Activated CD4-positive, alpha-beta T cell treated with anti-CD3 and anti-CD28 coated beads for 48 hours (primary cell): ENCODE data around the gene PDE4B.

Experiments used
- DNase-seq: peaks from one replicate; pipeline ENCODE4 v3.0.0-alpha.2; 2020

Gene PDE4B

DNA sequence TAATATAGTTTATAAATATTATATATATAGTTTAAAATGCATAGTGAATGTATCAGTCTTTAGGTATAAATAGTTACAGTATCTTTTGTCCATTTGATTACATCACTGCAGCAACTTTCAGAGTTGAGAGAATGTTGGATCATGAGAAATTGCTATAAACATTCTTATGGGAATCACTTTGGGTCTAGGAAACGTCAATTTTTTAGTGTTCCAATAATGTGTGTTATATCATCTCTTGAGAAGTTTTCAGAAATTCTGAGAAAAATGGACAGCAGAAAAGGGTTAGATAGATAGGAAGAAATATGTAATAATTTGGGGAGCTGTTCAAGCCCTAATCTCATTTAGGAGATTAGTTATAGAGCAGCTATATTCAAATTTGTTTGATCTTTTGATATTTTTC, 556.1 kb downstream of the PDE4B start:
- DNase-seq, result no peak

DNA sequence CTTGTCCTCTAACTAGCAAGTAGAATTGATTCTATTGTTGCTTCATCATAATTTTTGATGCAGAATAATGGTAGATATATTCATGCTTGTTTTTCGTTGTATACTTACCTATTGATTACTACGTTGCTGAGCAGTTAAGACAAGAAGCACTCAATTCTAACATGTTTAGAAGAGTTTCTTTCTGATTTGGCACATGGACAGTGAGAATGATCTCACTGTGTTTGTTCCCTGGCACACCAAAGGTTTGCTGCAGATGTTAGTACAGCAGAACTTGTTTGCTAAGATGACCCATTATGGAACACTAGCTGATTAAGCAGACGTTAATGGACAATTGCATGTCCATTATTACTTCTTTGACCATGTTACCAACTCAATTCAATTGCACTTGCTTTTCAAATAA, 556.5 kb downstream of the PDE4B start:
- DNase-seq, result no peak

DNA sequence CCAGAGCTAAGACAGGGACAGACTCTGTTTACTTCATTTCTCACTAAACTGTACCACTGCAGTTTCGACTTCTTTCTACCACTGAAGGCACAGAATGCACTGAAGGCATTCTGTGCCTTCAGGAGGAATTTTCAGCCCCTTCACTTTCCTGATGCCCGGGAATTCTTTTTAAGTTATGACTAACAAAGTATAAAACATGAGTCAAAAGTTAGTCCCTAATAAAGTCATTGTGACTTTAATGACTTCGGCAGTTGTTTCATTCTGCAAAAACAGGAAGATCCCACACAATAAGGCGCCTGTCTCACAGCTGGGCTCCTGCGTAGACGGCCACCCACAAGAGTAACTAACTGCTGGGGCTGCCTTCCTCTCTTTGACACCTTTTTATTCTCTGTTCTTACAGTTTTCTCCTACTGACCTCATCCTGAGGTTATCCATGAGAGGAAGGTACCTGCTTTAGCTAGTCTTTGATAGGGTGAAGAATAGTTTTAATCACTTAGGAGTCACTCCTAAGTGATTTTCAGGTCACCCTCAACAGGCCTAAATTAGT, 557.4 kb downstream of the PDE4B start:
- DNase-seq, result peak; percentile 68

DNA sequence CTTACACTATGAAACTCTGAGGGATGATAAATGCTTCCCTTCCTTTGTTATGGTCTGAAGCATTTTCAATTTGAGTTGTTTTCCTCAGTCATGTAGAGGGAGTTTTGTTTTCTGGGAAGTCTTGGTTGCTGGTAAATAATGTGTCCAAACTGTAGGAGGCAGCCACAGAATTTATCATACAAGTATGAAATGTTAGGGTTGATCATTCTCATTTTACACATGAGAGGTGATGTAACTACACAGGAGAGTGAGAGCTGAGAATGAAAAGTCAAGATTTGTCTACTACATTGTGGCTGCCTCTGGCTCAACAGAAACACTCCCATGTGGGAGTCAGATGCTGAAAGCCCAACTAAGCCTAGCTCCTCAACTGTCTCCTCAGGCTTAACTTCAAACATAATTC, 558.8 kb downstream of the PDE4B start:
- no peak for DNase-seq

DNA sequence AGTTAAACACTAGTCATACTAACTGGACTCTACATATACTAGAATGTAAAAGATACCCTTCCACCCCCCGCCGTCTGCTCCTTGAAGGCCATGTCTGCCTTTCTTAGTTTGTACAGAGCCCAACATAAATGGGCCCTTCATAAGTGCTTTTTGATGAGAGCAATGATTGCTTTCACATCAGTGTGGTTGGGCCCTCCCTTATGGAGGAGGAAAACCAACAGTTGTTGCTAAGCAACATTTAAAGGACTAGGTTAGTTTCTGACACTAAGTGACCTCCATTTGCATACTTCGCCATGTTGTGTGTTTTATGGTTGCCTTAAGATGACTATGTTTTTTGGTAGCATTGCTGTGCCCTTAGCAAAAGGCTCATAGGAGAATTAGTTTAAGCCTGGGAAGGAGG, 559.2 kb downstream of the PDE4B start:
- DNase-seq, result no peak

DNA sequence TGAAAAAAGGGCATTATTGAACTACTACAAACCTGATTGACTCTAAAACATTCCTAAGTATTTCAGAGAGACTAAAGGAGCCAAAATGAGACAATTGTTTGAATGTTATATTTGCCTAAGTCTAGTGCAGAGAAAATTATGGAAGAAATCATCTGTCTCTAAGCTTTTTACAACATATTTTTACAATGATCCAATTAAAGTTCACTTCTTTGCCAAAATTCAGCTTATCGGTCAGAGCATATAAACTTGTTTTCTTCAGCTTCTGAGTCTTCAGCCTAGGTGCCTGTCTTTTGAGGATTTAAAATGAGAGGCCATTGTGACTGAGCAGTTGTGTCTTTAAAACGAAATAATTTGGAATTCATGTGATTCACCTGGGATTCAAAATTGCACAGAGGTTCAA, 560.1 kb downstream of the PDE4B start:
- no peak for DNase-seq

DNA sequence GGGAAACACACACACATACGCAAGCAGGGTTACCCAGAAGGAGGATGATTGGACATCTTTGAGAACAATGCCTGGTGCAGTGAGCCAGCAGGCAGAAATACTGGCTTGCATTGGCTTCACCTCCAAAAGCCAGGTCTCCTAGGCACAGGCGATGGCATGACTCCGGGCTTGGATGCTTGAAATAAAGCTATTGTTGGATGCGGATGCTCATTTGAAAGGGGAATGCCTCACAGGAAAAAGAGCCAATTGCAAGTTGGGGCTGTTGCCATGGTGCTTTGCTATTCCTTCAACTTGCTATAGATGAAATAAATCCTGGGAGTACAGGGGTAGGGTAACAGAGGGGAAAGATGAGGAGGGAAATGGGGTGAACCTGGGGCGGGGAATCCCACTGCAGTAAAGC, 560.6 kb downstream of the PDE4B start:
- DNase-seq, result no peak

DNA sequence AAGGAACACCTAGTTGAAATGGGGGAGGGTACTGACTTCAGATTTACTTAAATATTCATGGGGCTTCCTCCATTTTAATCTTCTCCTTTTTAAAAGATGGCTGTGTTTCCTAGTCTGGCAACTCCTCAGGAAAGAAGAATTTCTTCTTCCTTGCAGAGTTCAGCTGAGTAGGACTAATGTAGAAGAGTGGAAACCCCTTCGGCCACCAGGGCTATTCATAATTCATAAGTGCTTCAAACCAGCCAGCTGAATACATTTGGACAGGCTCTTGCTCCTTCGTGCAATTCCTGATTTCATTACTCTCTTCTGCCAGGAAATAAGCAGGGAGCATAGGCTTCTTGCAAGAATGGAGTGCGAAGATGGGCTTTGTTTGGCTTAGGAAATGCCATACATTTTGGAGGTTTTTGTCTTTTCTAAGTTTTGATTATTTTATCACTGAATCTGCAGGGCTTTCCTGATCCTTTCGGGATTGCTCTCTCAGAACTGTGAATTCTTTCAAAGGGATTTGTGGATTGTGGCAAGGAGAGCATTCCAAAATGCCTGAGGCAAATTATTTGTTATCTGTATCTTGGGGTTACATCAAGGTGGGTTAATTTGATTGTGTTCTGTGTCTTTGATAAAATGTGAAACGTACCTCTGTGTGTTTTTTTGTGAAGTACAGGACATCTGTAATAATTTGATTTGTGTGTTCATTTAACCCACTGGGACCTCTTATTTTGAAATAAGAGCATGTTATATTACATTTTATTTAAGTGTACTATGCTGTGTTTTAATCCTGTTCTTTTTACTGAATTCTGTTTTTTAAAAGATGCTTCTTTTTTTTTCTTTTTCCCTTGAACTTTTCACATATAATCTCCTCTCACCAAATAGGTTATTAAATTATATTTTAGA, 561.9 kb downstream of the PDE4B start:
- DNase-seq, result no peak

DNA sequence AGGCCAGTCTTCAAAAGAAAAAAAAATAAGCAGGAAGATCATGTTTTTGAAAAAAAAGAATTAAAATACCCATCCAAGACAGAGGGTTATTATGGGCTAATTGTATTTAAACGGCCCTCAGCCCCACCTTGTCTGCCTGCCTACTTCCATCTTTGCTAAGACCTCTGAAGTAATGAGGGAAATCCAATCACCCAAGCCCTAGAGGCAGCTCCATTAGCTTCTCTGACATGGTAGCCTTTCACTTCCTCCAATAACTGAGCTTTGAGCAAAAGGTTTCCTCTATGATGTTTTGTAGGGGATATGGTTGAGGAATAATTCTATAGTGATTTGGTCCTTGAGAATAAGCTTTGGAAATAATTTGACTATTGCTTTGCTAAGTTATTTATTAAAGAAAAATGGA, 563.1 kb downstream of the PDE4B start:
- no peak for DNase-seq

DNA sequence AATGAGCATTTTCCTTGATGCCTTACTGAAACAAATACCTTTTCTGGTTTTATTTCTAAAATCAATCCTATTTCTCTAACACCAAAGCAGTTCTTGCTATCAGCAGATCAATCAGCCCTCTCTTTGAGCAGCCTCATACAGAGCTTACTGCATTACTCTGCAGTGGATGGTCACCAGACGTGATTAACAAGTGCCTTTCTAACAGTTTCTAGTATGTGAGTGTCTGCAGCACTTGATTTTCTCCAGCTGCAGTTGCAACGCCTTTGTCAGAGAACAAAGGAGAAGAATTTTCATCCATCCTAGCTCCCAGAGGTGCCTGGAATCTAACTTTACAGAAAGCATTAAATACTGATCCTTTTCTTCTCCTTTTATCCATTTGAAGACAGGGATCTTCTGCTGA, 563.9 kb downstream of the PDE4B start:
- no peak for DNase-seq

DNA sequence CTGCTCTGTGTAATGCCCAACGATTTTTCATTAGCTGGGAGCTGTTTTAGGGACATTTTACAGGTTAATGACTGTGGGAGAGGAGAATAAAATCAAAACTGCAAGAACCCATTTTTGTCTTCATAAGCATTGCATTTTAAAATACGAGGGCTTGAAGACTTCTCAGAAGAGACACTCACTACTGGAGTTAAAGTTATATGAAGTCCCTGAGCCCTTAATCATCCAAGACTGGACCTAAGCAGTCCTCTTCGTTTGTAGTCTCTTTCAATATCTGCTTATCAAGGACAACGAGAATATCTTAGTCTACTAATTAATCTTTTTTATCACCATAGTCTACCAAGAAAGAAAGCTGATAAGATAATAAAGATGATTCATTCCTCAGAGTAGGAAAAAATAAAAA, 564.3 kb downstream of the PDE4B start:
- DNase-seq, result no peak

DNA sequence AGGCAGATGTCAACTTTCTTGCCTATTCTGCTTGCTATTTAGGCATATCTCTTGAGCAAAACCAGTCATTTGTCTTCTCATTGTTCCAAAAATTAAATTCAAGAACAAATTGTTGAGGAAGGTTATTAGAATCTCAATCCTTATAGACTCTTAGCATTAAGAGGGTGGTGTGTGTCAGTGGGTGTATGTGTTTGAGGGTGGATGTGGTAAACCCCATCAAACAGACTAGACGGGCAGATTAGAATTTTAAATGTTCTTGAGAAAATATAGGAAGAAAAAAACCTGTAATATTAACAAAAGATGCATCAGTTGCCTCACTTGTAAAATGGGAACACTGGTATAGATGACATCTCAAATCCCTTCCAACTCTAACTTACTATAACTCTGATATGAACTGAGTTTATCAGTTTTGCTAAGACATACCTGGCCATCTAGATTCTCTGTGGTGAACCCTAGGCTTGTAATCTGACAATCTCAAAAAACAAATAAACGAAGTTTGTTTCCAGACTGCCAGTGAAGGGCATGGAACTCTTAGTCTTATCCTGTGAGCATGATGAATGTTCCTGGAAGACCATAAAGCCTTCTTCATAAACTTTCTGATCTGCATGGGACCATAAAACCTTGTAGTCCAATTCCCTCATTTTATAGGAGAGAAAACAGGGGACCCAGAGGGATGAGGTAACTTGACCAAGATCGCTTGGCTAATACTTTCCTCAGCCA, 564.9 kb downstream of the PDE4B start:
- DNase-seq, result no peak

DNA sequence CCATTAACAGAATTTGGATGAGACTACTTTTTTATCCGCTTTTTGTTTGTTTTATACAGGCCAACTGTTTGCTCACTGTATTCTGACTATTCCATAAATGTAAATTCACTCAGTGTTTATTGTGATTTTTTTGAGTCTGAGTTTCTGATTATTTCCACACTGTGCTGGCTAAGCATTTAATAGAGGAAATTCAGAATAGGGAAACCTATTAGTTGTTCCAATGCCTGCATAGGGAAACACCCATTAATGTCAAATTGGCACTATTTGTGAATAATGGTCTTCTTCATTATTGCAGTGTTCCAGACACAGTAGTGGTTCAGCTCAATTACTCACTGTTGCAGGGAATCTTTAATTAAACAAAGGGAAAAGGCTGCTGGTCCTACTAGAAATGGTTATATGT, 566.6 kb downstream of the PDE4B start:
- DNase-seq, result no peak

DNA sequence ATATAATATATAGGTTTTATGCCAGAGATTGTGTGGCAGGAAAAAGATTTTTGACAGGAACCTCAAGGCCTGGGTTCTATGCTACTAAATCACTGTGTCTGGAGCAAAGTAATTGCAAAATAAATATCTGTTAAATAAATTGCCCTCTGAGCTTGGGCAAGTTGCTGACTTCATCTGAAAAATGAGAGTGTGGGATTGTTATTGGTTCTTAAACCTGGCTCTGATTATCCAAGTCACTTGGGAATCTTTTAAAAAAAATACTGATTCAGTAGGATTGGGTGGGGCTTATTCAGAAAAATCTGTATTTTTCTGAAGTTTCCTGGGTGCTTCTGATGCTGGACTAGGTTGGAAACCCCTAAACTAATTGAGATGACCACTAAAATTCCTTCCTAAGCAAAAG, 567.1 kb downstream of the PDE4B start:
- DNase-seq, result no peak

DNA sequence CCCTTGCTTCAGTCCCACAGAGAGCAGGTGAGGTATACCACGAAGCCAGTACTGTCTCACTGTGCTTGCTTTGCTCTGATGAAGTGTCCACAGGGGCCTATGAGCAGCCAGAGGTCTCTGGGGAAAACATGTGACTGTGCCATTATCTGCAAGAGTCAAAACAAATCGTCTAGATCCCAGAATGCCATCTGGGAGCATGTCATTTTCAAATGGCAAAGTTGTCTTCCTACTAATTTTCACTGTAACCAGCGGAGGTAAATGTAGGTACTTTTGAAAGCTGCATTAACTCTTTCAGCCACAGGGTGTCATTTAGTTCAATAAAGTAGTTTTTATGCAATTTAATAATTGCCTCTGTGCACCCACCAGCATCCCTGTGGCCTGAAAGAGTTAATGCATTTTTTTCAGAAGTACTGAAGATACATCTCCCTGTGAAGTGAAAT, 567.6 kb downstream of the PDE4B start:
- no peak for DNase-seq

DNA sequence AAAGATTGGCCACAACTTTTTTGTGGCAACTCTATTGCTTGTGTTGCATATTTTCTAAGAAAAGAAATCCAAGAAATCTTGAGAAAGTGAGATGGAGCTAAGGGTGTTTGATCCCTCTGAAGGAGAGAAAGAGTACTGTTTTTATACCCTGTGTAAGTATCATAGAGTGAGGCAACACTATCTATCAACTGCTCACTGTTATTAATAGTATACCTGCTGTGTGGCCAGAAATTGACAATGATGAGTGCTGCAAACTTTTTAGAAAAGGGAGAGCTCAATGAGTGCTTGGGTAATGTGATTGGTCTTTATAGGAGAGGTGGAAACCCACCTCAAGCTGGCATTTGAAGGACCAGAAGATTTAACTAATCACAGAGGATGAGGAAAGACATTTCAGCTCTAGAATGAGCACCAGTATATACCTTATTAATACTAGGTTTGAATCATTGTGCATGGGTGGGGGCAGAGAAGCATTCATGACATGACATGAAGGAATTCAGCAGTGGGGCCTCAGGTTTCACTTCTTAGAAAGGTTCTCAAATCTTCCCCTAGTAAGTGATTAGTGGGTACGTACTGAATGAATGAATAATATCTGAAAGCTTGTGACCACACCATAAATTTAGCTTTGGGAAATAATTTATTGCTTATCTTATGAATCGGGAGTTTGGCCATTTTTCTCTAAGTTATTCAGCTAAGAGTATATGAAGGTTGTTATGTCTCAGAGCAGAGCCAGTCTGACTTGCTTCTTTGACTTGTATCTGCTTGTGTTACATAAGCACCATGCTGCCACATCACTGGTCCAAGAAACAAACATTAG, 572.1 kb downstream of the PDE4B start:
- peak; percentile 32 for DNase-seq

DNA sequence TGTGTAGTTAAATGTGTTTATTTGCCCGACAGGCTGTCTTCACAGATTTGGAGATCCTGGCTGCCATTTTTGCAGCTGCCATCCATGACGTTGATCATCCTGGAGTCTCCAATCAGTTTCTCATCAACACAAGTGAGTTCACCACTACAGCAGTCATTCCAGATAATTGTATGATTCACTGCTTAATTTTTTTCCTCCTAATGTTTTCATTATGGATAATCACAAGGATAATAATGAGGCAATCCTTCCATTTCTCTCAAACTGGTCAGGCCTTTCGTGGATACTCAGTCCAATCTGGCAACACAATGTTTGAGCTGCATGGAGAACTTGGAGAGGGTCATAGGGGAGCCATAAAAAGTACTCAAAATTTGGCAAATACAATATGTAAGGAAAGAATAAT, 572.9 kb downstream of the PDE4B start:
- DNase-seq, result no peak

DNA sequence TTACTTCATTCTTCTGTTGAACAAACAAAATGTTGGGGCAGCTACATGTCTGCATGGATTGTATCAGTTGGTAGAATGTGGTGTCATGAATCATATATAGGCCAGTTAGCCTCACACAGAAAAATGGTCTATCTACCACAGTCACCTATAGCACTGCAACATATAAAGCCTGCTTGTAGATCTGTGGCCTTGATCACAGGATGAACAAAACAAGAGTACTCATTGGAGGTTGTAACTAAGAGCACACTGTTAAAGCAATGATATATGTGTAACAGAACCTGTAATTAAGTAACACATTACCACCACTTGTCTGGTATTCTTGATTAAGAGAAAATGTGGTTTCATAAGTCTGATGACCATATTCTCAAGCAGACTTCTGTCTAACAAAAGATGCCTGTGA, 573.9 kb downstream of the PDE4B start:
- no peak for DNase-seq

DNA sequence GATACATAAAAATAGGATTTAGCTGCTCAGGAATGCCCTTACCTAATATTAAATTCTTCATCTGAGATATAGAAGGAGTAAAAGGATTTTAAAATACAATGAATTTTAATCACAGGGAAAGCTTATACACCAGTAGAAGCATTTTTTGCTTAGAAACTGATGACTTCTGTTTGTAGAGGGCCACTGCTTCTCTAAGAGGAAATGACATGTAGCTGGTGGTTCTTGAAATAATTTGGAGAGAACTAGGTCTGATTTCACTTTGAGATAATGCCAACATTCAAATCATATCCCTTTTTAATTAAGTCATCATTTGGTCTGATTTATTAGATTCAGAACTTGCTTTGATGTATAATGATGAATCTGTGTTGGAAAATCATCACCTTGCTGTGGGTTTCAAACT, 574.7 kb downstream of the PDE4B start:
- DNase-seq, result no peak

DNA sequence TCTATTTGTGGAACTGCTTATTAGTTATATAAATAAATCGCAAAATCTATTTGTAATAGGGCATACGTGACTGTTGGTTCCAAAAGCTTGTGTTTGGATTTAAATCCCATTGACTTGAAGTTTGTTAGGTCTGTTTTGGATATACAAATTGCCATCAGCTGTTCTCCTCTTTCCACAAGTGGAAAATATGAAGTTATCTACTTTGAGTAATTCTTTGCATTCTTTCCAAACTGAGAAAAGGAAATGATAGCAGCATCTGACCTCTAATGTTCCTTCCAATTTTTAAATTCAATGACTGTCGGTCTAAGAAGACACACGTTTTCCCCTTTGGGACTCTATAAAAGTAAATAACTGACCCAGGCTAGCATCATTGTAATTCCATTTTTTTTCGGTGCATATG, 575.6 kb downstream of the PDE4B start:
- DNase-seq, result no peak

DNA sequence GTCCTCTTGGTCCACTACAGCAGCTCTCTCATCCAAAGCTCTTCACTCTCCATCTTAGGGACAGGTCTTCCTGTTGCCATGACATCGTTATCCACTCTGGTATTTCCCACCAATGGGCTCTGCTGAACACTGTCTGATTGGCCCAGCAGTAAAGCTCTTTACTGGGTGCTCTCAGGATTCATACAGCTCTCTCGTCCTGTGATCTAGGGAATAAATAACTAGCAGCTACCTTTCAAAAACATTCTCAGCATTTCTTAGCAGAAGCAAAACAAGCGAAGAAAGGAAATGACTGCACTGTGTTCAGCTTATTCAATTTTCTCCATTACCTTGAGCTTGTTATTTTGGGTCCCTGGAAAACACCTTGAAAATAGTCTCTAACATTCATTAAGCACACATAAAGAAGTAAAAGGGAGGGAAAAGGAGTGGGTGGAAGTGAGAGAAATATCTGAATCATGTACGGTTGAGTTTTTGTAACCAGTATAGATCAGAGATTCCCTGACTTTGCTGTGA, 577.8 kb downstream of the PDE4B start:
- peak; percentile 22 for DNase-seq

DNA sequence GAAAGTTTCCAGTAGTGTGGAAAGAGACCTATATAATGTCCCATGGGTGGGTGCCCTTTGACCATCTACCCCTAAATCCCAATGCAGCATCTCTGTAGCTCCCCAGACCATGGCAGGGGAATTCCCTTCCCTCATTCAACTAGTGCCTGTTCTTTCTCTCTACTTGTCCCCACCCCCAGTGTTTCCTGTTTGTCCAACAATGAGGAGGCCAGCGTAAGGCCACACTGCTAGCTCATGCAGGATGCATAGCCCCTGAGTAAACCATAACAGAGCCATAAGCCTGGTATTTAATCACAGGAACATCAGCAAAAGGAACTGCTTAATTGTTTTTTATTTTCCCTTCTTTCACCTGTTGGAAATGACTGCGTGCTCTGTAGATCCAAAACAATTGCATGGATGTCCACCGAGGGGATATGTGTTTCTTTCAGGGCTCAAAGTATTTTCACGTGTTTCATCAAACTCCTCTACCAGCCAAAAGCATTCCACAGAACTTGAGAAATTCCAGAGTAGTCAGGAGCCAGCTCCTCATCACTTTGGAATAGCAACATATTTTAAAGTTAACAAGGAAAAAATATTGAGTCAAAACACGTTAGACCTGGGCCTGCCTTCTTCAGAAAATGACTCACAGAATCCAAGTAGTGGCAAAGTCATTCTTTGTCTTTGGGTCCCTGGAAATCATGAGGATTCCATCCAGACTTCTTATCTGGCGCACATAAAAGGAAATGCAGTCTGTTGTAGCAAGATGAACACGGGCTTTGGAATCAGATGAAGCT, 578.7 kb downstream of the PDE4B start:
- DNase-seq, result peak; percentile 14
